ENCODE results near the gene MCF2L. TPM values are rescaled to one million over a fixed set of nuclear protein-coding genes. Genes with fewer than 3 reads are reported as not detected.
A peak's percentile ranks its signal among the peaks of the same experiment; 100 is the strongest.

MCF2L gene
- total RNA-seq, 1 experiment from 2014 or later: 9.5 TPM

DNA sequence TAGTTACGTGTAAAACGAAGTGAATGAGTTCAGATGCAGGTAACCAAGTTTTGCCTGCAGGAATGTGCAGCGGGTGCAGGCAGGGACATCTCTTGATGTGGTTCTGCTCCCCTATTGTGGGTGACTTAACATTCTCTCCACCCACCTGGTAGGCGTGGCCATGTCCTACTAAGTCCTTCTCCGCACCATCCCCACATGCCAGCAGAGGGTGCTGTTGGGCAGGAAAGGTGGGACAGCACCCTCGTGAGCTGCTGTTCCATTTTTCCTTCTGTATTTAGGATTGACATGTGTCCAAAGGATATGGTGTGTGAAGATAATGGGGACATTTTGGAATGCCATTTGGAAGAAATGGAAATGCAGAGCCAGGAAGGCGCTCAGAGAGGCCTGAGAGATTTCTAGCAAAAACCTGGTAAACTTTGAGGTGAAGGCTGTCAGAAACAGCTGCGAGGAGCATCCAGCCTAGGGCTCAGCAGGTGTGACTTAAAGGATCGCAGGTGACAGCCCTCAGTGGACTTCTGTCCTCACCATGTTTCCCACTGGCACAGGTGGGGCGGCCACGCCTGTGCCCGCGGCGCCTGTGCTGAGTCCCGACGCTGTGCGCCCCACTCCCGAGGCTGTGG is 26.2 kb upstream of the MCF2L start:
- no TSS peak for BruUV-seq (replicated peaks)
- Histone ChIP-seq H3K4me3 (ENCODE audit: low read depth, low read length, poor library complexity, severe bottlenecking) (peak overlapping the region; percentile 50), H3K9me3 (ENCODE audit: low read depth, low read length, poor library complexity, severe bottlenecking) (no peaks in the 10 kb centered on the region), H3K27ac (ENCODE audit: low read depth, low read length, poor library complexity, severe bottlenecking) (no peak overlapping the region), H3K27me3 (replicated peaks; ENCODE audit: insufficient read depth, low read depth, low read length, poor library complexity) (peaks cover 26% of the 10 kb centered on the region), H3K4me1 (ENCODE audit: insufficient read depth, low read length, poor library complexity, severe bottlenecking) (peaks cover 6% of the 10 kb centered on the region), H3K36me3 (ENCODE audit: insufficient read depth, low read length, poor library complexity, severe bottlenecking) (no peaks in the 10 kb centered on the region)
- DNase-seq (ENCODE audit: low spot score): peak; percentile 98
- POLR2A ChIA-PET (ENCODE audit: low non-redundant PET): no interaction called here
- intact Hi-C loops (cut with micrococcal nuclease; ENCODE audit: unreplicated experiment): loop anchor here (1.0 to 5.0 kb wide), 4 partner anchors 87 to 1285 kb away; no protein-coding TSS in a partner anchor
- CTCF ChIA-PET: interaction anchor here (0.5 to 1.4 kb wide), 6 partner anchors 25 to 619 kb away, joined by 3 to 5 read pairs (median 4); no protein-coding TSS in a partner anchor
- TF ChIP-seq EZH2 (IDR thresholded peaks at IDR 0.05; ENCODE audit: borderline replicate concordance, low read depth, low read length, poor library complexity, severe bottlenecking): no peak
- TF ChIP-seq, protein P1, sequence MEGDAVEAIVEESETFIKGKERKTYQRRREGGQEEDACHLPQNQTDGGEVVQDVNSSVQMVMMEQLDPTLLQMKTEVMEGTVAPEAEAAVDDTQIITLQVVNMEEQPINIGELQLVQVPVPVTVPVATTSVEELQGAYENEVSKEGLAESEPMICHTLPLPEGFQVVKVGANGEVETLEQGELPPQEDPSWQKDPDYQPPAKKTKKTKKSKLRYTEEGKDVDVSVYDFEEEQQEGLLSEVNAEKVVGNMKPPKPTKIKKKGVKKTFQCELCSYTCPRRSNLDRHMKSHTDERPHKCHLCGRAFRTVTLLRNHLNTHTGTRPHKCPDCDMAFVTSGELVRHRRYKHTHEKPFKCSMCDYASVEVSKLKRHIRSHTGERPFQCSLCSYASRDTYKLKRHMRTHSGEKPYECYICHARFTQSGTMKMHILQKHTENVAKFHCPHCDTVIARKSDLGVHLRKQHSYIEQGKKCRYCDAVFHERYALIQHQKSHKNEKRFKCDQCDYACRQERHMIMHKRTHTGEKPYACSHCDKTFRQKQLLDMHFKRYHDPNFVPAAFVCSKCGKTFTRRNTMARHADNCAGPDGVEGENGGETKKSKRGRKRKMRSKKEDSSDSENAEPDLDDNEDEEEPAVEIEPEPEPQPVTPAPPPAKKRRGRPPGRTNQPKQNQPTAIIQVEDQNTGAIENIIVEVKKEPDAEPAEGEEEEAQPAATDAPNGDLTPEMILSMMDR (conservative IDR thresholded peaks at IDR 0.05; ENCODE audit: low read depth, low read length): peak; percentile 96

- POLR2A ChIA-PET (ENCODE audit: low non-redundant PET): no interaction called here
- CTCF ChIA-PET: interaction anchor here (0.5 to 1.4 kb wide), 6 partner anchors 25 to 619 kb away, joined by 3 to 5 read pairs (median 4); no protein-coding TSS in a partner anchor
- BruUV-seq (replicated peaks): no TSS peak
Measured at GRCh38 chr13:112943309-112944125, 25.5 kb upstream of the MCF2L start.

GRCh38 chr13:112947796-112948195 is 21.2 kb upstream of the MCF2L start:
- H3K9me3 ChIP-seq (ENCODE audit: low read depth, low read length, poor library complexity, severe bottlenecking): no peaks in the 10 kb centered on the region
- no peak overlapping the region for H3K4me3 ChIP-seq (ENCODE audit: low read depth, low read length, poor library complexity, severe bottlenecking)
- no peak for DNase-seq (ENCODE audit: low spot score)
- peaks cover 64% of the 10 kb centered on the region for H3K27me3 ChIP-seq (replicated peaks; ENCODE audit: insufficient read depth, low read depth, low read length, poor library complexity)
- no peaks in the 10 kb centered on the region for H3K36me3 ChIP-seq (ENCODE audit: insufficient read depth, low read length, poor library complexity, severe bottlenecking)
- intact Hi-C loops (cut with micrococcal nuclease; ENCODE audit: unreplicated experiment): no loop called here
- H3K4me1 ChIP-seq (ENCODE audit: insufficient read depth, low read length, poor library complexity, severe bottlenecking): peaks cover 6% of the 10 kb centered on the region
- BruUV-seq (replicated peaks): no TSS peak
- no peak for TF ChIP-seq EZH2 (IDR thresholded peaks at IDR 0.05; ENCODE audit: borderline replicate concordance, low read depth, low read length, poor library complexity, severe bottlenecking)
- TF ChIP-seq, protein P1 (conservative IDR thresholded peaks at IDR 0.05; ENCODE audit: low read depth, low read length): no peak
- ChIA-PET CTCF (no interaction called here), POLR2A (ENCODE audit: low non-redundant PET) (interaction anchor here (0.6 kb wide), 1 partner anchor 619 kb away, joined by 3 read pairs; no protein-coding TSS in a partner anchor)
- H3K27ac ChIP-seq (ENCODE audit: low read depth, low read length, poor library complexity, severe bottlenecking): no peak overlapping the region

More at GRCh38 chr13:112943309-112944125, 25.5 kb upstream of the MCF2L start:
- Histone ChIP-seq H3K4me3 (ENCODE audit: low read depth, low read length, poor library complexity, severe bottlenecking) (peak overlapping the region; percentile 50), H3K4me1 (ENCODE audit: insufficient read depth, low read length, poor library complexity, severe bottlenecking) (peaks cover 6% of the 10 kb centered on the region), H3K9me3 (ENCODE audit: low read depth, low read length, poor library complexity, severe bottlenecking) (no peaks in the 10 kb centered on the region), H3K36me3 (ENCODE audit: insufficient read depth, low read length, poor library complexity, severe bottlenecking) (no peaks in the 10 kb centered on the region), H3K27me3 (replicated peaks; ENCODE audit: insufficient read depth, low read depth, low read length, poor library complexity) (peaks cover 33% of the 10 kb centered on the region), H3K27ac (ENCODE audit: low read depth, low read length, poor library complexity, severe bottlenecking) (no peak overlapping the region)
- DNase-seq (ENCODE audit: low spot score): peak; percentile 56
- TF ChIP-seq, protein P1 (conservative IDR thresholded peaks at IDR 0.05; ENCODE audit: low read depth, low read length): no peak
- TF ChIP-seq EZH2 (IDR thresholded peaks at IDR 0.05; ENCODE audit: borderline replicate concordance, low read depth, low read length, poor library complexity, severe bottlenecking): no peak
- intact Hi-C loops (cut with micrococcal nuclease; ENCODE audit: unreplicated experiment): loop anchor here (2.0 to 5.0 kb wide), 2 partner anchors 451 to 1284 kb away; no protein-coding TSS in a partner anchor
